Activated T-cell treated with anti-CD3 and anti-CD28 coated beads, Interleukin-2, amount 50 U/mL, for 4 hours (primary cell): ENCODE data around the gene SLC19A1. TPM values are rescaled to one million over a fixed set of nuclear protein-coding genes. Genes with fewer than 3 reads are reported as not detected.

Experiments
- ATAC-seq, 2 donors: fragments of 200-7000 bp; cut with Tn5 transposase; one replicate each; pipeline ENCODE4 v1.10.0; 2021
- DNase-seq: peaks from one replicate; pipeline ENCODE4 v3.0.0-alpha.2; 2020
- H3K27me3 Mint-ChIP-seq: one replicate; pipeline ENCODE4 v1.8.0; 2021; ENCODE audit warnings: low read depth, mixed read lengths
- H3K36me3 Mint-ChIP-seq: one replicate; pipeline ENCODE4 v1.8.0; 2022; ENCODE audit warnings: mixed read lengths; ENCODE audit not compliant: insufficient read depth
- H3K4me1 Mint-ChIP-seq: one replicate; pipeline ENCODE4 v1.8.0; 2021; ENCODE audit warnings: low read depth, mixed read lengths
- H3K4me3 Mint-ChIP-seq: one replicate; pipeline ENCODE4 v1.8.0; 2021; ENCODE audit warnings: mild to moderate bottlenecking, moderate library complexity, mixed read lengths
- H3K9me3 Mint-ChIP-seq: one replicate; pipeline ENCODE4 v1.8.0; 2021; ENCODE audit warnings: mixed read lengths
- total RNA-seq, 3 donors: library from RNA; stranded (reverse); gene quantifications; one replicate each; pipeline ENCODE4 v1.2.1, GENCODE V29; 2021

Gene SLC19A1
- total RNA-seq, 3 donors from 2014 or later: 69.0 to 94.9 (median 77.7) TPM

- Mint-ChIP-seq H3K36me3 (no peaks in the 10 kb centered on the region), H3K27me3 (peaks cover 12% of the 10 kb centered on the region), H3K9me3 (peaks cover 10% of the 10 kb centered on the region), H3K4me3 (no peak overlapping the region), H3K4me1 (peaks cover 11% of the 10 kb centered on the region)
- ATAC-seq: no peak
- DNase-seq: no peak
Measured at GRCh38 chr21:45465611-45466329, 76.5 kb downstream of the SLC19A1 start.

- H3K36me3 Mint-ChIP-seq: no peaks in the 10 kb centered on the region
- ATAC-seq: no peak
- H3K9me3 Mint-ChIP-seq: peaks cover 10% of the 10 kb centered on the region
- peaks cover 5% of the 10 kb centered on the region for H3K4me1 Mint-ChIP-seq
- no peak for DNase-seq
- H3K4me3 Mint-ChIP-seq: no peak overlapping the region
- peaks cover 12% of the 10 kb centered on the region for H3K27me3 Mint-ChIP-seq
Measured at GRCh38 chr21:45465105-45465504, 77.1 kb downstream of the SLC19A1 start.

- ATAC-seq (no peak), DNase-seq (no peak)
- Mint-ChIP-seq H3K36me3 (no peaks in the 10 kb centered on the region), H3K9me3 (peaks cover 10% of the 10 kb centered on the region), H3K4me3 (no peak overlapping the region), H3K27me3 (peaks cover 12% of the 10 kb centered on the region), H3K4me1 (peaks cover 2% of the 10 kb centered on the region)
Measured at GRCh38 chr21:45464309-45464708, 77.9 kb downstream of the SLC19A1 start.

GRCh38 chr21:45463871-45464270 is 78.4 kb downstream of the SLC19A1 start:
- peaks cover 12% of the 10 kb centered on the region for H3K27me3 Mint-ChIP-seq
- H3K9me3 Mint-ChIP-seq: peaks cover 10% of the 10 kb centered on the region
- no peak overlapping the region for H3K4me3 Mint-ChIP-seq
- no peak for ATAC-seq
- no peak for DNase-seq
- peaks cover 2% of the 10 kb centered on the region for H3K4me1 Mint-ChIP-seq
- no peaks in the 10 kb centered on the region for H3K36me3 Mint-ChIP-seq

GRCh38 chr21:45461806-45462341 is 80.4 kb downstream of the SLC19A1 start:
- Mint-ChIP-seq H3K9me3 (peaks cover 10% of the 10 kb centered on the region), H3K36me3 (no peaks in the 10 kb centered on the region), H3K4me1 (peaks cover 2% of the 10 kb centered on the region), H3K4me3 (no peak overlapping the region), H3K27me3 (peaks cover 12% of the 10 kb centered on the region)
- DNase-seq (no peak), ATAC-seq (no peak)

GRCh38 chr21:45461369-45461750 is 80.9 kb downstream of the SLC19A1 start:
- Mint-ChIP-seq H3K9me3 (peaks cover 10% of the 10 kb centered on the region), H3K4me1 (peaks cover 2% of the 10 kb centered on the region), H3K27me3 (peaks cover 12% of the 10 kb centered on the region), H3K4me3 (no peak overlapping the region), H3K36me3 (no peaks in the 10 kb centered on the region)
- ATAC-seq (no peak), DNase-seq (no peak)

- Mint-ChIP-seq H3K27me3 (peaks cover 12% of the 10 kb centered on the region), H3K9me3 (peaks cover 10% of the 10 kb centered on the region)
- no peak for ATAC-seq
Measured at GRCh38 chr21:45460611-45461368, 81.5 kb downstream of the SLC19A1 start.

GRCh38 chr21:45460011-45460565 is 82.2 kb downstream of the SLC19A1 start:
- H3K36me3 Mint-ChIP-seq: no peaks in the 10 kb centered on the region
- no peaks in the 10 kb centered on the region for H3K4me1 Mint-ChIP-seq
- ATAC-seq (no peak), DNase-seq (no peak)
- peaks cover 10% of the 10 kb centered on the region for H3K9me3 Mint-ChIP-seq
- peaks cover 9% of the 10 kb centered on the region for H3K27me3 Mint-ChIP-seq
- no peak overlapping the region for H3K4me3 Mint-ChIP-seq

More at GRCh38 chr21:45460611-45461368, 81.5 kb downstream of the SLC19A1 start:
- Mint-ChIP-seq H3K4me1 (peaks cover 2% of the 10 kb centered on the region), H3K36me3 (no peaks in the 10 kb centered on the region), H3K4me3 (no peak overlapping the region)
- no peak for DNase-seq

- H3K36me3 Mint-ChIP-seq: no peaks in the 10 kb centered on the region
- ATAC-seq (no peak), DNase-seq (no peak)
- peaks cover 10% of the 10 kb centered on the region for H3K9me3 Mint-ChIP-seq
- H3K27me3 Mint-ChIP-seq: peaks cover 4% of the 10 kb centered on the region
- H3K4me3 Mint-ChIP-seq: no peak overlapping the region
- H3K4me1 Mint-ChIP-seq: no peaks in the 10 kb centered on the region
Measured at GRCh38 chr21:45459171-45460010, 82.8 kb downstream of the SLC19A1 start.

- peaks cover 10% of the 10 kb centered on the region for H3K9me3 Mint-ChIP-seq
- no peak for DNase-seq
- H3K36me3 Mint-ChIP-seq: no peaks in the 10 kb centered on the region
- H3K27me3 Mint-ChIP-seq: peaks cover 2% of the 10 kb centered on the region
- no peak overlapping the region for H3K4me3 Mint-ChIP-seq
- ATAC-seq: no peak
- H3K4me1 Mint-ChIP-seq: no peaks in the 10 kb centered on the region
Measured at GRCh38 chr21:45458281-45459170, 83.7 kb downstream of the SLC19A1 start.

- peaks cover 10% of the 10 kb centered on the region for H3K9me3 Mint-ChIP-seq
- ATAC-seq (no peak), DNase-seq (no peak)
- no peaks in the 10 kb centered on the region for H3K36me3 Mint-ChIP-seq
- no peaks in the 10 kb centered on the region for H3K4me1 Mint-ChIP-seq
- no peak overlapping the region for H3K4me3 Mint-ChIP-seq
- no peaks in the 10 kb centered on the region for H3K27me3 Mint-ChIP-seq
Measured at GRCh38 chr21:45457832-45458172, 84.4 kb downstream of the SLC19A1 start.

- Mint-ChIP-seq H3K9me3 (peaks cover 5% of the 10 kb centered on the region), H3K27me3 (no peaks in the 10 kb centered on the region), H3K4me1 (no peaks in the 10 kb centered on the region), H3K4me3 (no peak overlapping the region), H3K36me3 (no peaks in the 10 kb centered on the region)
- ATAC-seq (no peak), DNase-seq (no peak)
Measured at GRCh38 chr21:45457161-45457831, 84.9 kb downstream of the SLC19A1 start.
